Glomerular endothelial cell (primary cell): ENCODE data around the gene ACTN1. TPM values are rescaled to one million over a fixed set of nuclear protein-coding genes. Genes with fewer than 3 reads are reported as not detected.
A peak's percentile ranks its signal among the peaks of the same experiment; 100 is the strongest.

ENCODE experiments used
- DNase-seq: peaks from one replicate; pipeline ENCODE4 v3.0.0-alpha.2; 2011; ENCODE audit warnings: low read depth, low spot score; ENCODE audit errors: extremely low read depth
- total RNA-seq: library from RNA; depleted of rRNA; stranded (reverse); fragments of >200 nt; gene quantifications from 2 replicates; pipeline ENCODE4 v1.2.3, GENCODE V29; 2015

Gene ACTN1
- total RNA-seq, 1 donor from 2014 or later: 671 TPM

- DNase-seq: no peak
These were observed 41.4 kb downstream of the ACTN1 start for GRCh38 chr14:68937471-68938270.

DNA sequence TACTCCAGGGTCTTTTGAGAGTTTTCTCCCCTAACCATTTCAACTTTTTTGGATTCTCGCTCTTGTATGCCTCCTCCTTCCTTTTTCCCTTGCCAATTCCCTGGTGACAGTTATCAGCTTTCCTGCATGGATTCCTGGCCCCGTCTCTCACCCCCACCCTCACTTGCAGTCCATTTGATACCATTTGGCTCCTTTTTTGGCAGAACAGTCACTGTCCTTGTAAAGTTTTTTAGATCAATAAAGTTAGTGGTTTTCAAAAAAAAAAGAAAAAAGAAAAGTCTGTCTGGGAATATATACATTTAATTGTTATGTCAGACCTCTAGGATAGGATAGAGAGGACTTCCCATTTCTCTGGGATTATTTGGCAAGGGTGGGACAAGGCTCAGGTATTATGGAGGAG lies 42.1 kb downstream of the ACTN1 start:
- DNase-seq: no peak

- no peak for DNase-seq
These were observed 42.6 kb downstream of the ACTN1 start for GRCh38 chr14:68936476-68936875.

DNA sequence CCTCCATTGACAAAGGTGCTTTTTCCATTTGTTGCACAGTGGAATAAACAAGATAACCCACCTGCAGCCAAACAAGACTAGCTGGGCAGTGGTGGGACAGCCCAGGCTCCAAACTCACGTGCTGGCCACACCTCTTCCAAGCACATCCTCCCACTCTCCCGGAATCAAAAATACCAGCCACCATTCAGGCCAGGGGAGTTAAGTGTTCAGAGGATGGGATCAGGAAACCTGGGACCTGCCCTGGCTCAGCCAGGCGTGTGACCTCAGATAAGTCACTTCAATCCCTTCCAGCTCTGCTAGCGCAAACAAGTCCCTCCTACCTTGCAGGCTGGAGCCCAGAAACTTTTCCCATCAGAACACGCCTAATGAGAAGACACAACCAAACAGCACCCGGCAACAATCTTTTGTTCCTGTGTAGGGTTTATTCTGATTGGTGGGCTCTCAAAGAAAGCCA lies 43.3 kb downstream of the ACTN1 start:
- DNase-seq: peak; percentile 77

DNA sequence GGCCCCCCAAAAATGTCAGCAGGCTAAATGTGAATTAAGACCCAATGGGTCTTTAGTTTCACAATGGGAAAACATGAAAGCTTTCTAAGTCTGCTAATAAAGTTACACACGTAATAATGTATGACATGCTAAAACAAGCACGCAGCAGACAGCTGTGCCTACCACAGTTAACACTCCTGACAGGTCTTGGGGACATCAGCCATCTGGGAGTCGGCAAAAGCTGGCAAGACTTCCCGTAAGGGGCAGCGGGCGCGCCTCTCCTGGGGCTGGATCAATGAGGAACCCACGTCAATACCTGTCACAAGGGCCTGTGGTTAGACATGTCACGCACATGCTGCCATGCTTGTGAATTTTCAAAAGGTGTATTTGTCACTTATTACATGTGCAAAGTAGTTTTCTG lies 45.0 kb downstream of the ACTN1 start:
- no peak for DNase-seq

- DNase-seq: no peak
These were observed 46.4 kb downstream of the ACTN1 start for GRCh38 chr14:68932686-68933085.

- DNase-seq: no peak
These were observed 46.9 kb downstream of the ACTN1 start for GRCh38 chr14:68932231-68932630.

DNA sequence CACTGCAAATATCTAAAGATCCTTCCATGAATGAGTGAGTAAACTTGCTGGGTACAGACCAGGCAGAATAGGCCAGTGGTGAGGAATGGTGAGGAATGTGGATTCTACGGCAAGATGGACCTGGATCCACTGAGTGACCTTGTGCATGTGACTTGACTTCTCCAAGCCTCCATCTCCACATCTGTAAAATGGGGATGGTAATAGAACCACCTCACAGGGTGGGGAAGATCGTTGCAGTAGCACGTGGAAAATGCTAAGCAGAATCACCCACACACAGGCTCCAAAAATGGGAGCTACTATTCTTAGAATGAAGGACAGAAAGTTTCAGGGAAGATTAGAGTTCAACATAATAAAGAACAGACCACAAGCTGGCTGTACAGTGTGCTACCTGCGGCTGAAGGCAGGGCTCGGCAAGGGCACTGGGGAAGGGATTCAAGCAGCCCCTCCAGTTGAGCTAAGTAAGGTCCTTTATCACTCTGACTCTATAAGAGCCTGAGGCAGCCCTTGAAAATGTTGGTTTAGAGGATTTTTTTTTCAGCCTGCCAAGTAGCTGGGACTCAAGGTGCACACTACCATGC lies 47.5 kb downstream of the ACTN1 start:
- no peak for DNase-seq

DNA sequence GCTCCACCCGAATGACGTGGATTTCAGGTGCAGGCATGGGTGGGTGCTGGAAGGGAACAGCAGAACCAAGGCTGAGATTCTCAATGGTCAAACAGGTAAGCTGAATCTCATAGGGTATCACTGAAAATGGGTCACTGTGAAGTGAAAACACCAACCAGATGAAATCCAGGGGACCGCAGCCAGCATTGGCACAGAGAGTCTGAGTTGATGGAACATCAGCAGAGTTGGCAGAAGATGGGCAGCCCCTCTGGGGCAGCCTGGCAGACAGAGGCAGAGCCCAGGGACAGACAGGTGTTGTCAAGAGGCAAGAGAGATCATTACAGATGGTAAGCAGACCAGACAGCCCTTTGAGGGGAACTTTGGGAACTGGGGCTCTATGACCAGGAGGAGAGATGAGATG lies 48.0 kb downstream of the ACTN1 start:
- no peak for DNase-seq

- no peak for DNase-seq
These were observed 49.3 kb downstream of the ACTN1 start for GRCh38 chr14:68929623-68930307.

- DNase-seq: no peak
These were observed 50.1 kb downstream of the ACTN1 start for GRCh38 chr14:68928770-68929550.

- no peak for DNase-seq
These were observed 51.0 kb downstream of the ACTN1 start for GRCh38 chr14:68927956-68928675.

GRCh38 chr14:68927089-68927488 lies 52.0 kb downstream of the ACTN1 start:
- DNase-seq: no peak

DNA sequence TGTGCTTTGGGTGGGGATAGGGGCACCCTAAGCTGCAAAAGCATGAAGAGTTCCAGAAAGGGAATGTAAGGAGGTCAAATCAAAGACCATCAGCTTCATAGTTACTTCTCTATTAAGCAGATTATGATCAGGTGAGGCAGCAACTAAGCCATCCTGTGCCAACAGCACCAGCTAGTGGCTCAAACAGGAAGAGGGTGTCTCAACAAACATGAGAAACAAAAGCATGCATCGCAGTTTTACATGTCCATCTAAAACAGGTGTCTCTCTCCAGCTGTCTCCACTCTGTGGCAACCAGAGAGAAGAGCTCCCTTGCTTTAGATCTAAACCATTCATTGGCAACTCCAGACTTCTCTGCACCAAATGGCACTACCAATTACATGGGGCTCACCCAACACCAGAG lies 52.9 kb downstream of the ACTN1 start:
- no peak for DNase-seq

DNA sequence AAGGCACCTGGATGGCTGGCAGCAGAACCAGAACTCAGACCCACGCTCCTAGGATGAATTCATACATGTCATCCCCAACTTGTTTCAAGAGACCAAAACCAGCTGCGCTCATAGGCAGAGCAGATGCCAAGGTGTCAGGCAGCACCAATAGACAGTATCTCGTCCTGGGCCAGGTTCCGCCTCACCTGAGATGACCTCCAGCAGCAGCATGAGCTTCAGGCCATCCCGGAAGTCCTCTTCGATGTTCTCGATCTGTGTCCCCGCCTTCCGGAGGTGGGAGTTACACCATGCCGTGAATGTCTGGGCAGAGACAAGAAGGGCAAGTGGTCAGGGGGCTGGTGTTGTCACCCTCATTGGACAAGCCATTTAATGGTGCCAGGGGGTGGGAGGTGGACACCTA lies 53.7 kb downstream of the ACTN1 start:
- no peak for DNase-seq

GRCh38 chr14:68924186-68925158 lies 54.6 kb downstream of the ACTN1 start:
- DNase-seq: no peak

GRCh38 chr14:68922886-68923285 lies 56.2 kb downstream of the ACTN1 start:
- DNase-seq: no peak

GRCh38 chr14:68922201-68922621 lies 56.9 kb downstream of the ACTN1 start:
- no peak for DNase-seq

DNA sequence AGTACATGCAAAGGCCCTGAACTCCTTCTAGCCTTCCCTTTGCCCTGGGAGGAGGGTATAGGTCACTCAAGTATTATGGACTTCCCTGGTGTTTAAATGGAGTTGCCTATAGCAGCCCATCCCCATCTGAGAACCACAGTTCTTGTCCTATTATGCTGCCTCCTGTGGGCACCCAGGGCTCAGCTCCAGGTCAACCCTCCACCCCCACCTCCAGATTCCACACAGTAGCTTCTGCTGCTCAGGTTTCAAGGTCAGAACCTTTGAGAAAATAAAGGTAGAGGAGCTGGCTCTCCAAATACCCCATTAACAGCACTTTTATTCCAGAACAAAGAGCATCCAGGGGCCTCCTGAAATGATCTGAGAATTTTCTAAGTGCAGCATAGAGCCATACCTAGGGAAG lies 57.4 kb downstream of the ACTN1 start:
- no peak for DNase-seq
